ENCODE data around the gene TUB. TPM values are rescaled to one million over a fixed set of nuclear protein-coding genes. Genes with fewer than 3 reads are reported as not detected.

TUB gene
- total RNA-seq, 1 donor from 2014 or later = 13.5 TPM

GRCh38 chr11:8036002-8036802 is 44.8 kb upstream of the TUB start:
- H3K4me3 ChIP-seq = no peak overlapping the region
- H3K4me1 ChIP-seq = peaks cover 42% of the 10 kb centered on the region
- DNase-seq (ENCODE audit: extremely low spot score in 2 of 2) = peak in 1 of 2 donors; percentile 83
- H3K36me3 ChIP-seq = no peaks in the 10 kb centered on the region
- no peaks in the 10 kb centered on the region for H3K9me3 ChIP-seq
- TF ChIP-seq POLR2AphosphoS5 (IDR thresholded peaks at IDR 0.05; ENCODE audit: insufficient read depth in 1 of 2, low read depth in 1 of 2) (no peak), POLR2A (IDR thresholded peaks at IDR 0.05) (no peak)
- TF ChIP-seq, protein P1, sequence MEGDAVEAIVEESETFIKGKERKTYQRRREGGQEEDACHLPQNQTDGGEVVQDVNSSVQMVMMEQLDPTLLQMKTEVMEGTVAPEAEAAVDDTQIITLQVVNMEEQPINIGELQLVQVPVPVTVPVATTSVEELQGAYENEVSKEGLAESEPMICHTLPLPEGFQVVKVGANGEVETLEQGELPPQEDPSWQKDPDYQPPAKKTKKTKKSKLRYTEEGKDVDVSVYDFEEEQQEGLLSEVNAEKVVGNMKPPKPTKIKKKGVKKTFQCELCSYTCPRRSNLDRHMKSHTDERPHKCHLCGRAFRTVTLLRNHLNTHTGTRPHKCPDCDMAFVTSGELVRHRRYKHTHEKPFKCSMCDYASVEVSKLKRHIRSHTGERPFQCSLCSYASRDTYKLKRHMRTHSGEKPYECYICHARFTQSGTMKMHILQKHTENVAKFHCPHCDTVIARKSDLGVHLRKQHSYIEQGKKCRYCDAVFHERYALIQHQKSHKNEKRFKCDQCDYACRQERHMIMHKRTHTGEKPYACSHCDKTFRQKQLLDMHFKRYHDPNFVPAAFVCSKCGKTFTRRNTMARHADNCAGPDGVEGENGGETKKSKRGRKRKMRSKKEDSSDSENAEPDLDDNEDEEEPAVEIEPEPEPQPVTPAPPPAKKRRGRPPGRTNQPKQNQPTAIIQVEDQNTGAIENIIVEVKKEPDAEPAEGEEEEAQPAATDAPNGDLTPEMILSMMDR (IDR thresholded peaks at IDR 0.05) = no peak
- H3K27me3 ChIP-seq = no peaks in the 10 kb centered on the region
- peak overlapping the region; percentile 74 for H3K27ac ChIP-seq
- intact Hi-C loops (cut with DNase I) = loop anchor here (5.0 kb wide), 1 partner anchor 46 kb away; the partner anchor contains the start of gene TUB

GRCh38 chr11:8036986-8037385 is 44.0 kb upstream of the TUB start:
- intact Hi-C loops (cut with DNase I) = loop anchor here (5.0 kb wide), 1 partner anchor 45 kb away; the partner anchor contains the start of gene TUB
- Histone ChIP-seq H3K27ac (no peak overlapping the region), H3K9me3 (no peaks in the 10 kb centered on the region), H3K27me3 (no peaks in the 10 kb centered on the region), H3K4me3 (no peak overlapping the region), H3K4me1 (peaks cover 42% of the 10 kb centered on the region), H3K36me3 (no peaks in the 10 kb centered on the region)
- TF ChIP-seq POLR2AphosphoS5 (IDR thresholded peaks at IDR 0.05; ENCODE audit: insufficient read depth in 1 of 2, low read depth in 1 of 2) = no peak
- TF ChIP-seq, protein P1 (IDR thresholded peaks at IDR 0.05) = no peak
- no peak for TF ChIP-seq POLR2A (IDR thresholded peaks at IDR 0.05)
- peak in 1 of 2 donors; percentile 72 for DNase-seq (ENCODE audit: extremely low spot score in 2 of 2)

DNA sequence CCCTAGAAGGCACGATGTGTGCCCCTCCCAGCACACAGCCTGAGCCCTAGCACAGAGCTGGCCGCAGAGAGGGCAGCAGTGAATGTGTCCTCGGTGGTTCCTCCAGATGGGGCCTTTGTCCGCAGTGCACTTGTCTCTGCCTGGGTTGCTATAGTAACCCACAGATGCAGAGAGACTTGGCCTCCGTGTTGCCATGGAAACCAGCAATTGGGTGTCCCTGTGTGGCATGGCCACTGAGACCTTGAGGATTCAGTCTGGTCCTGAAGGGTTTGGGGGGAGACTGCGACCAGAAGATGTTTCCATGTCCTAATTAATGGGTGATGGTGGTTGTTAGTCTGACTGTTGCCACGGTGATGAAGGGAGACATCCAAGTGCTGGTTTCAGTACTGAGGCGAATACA is 42.6 kb upstream of the TUB start:
- H3K27ac ChIP-seq = no peak overlapping the region
- no peak for TF ChIP-seq POLR2AphosphoS5 (IDR thresholded peaks at IDR 0.05; ENCODE audit: insufficient read depth in 1 of 2, low read depth in 1 of 2)
- TF ChIP-seq POLR2A (IDR thresholded peaks at IDR 0.05) = no peak
- TF ChIP-seq, protein P1 (IDR thresholded peaks at IDR 0.05) = no peak
- intact Hi-C loops (cut with DNase I) = loop anchor here (5.0 kb wide), 1 partner anchor 44 kb away; the partner anchor contains the start of gene TUB
- no peak overlapping the region for H3K4me3 ChIP-seq
- no peaks in the 10 kb centered on the region for H3K27me3 ChIP-seq
- H3K9me3 ChIP-seq = no peaks in the 10 kb centered on the region
- peak; percentile 69 to 70 for DNase-seq (ENCODE audit: extremely low spot score in 2 of 2)
- peaks cover 35% of the 10 kb centered on the region for H3K4me1 ChIP-seq
- no peaks in the 10 kb centered on the region for H3K36me3 ChIP-seq

DNA sequence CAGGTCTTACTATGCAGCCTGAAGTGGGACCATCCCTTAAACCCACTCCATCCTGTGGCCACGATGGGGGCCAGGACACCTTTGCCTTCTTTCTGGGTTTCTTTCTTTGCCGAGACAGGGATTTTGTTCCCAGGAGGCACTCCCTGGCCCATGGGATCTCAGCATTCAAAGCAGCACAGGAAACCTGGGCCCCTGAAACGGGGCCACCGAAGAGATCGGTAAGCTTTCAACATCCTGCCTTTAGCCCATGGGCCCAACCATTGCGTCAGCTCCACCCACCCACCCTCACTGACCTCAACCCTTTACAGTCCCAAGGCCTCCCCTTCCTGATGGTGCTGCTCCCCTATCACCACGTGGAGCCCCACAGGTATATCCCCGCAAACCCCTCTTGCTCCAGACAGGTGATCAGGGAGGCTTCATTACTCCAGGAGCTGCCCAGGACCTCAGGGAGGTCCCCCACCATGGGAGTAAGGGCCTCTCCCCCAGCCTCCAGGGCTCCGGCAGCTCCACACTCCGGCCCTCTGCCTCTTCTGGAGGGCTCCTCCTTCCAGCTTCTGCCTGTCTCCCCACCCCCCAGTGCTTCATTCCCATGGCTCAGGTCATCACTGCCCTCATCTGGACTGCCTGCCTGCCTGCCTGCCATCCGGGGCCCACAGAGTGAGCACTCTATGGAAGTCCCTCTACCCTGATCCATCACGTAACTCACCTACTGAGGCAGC is 42.0 kb upstream of the TUB start:
- H3K36me3 ChIP-seq = no peaks in the 10 kb centered on the region
- no peak overlapping the region for H3K27ac ChIP-seq
- H3K4me1 ChIP-seq = peaks cover 29% of the 10 kb centered on the region
- intact Hi-C loops (cut with DNase I) = loop anchor here (5.0 kb wide), 1 partner anchor 43 kb away; the partner anchor contains the start of gene TUB
- no peak for TF ChIP-seq POLR2A (IDR thresholded peaks at IDR 0.05)
- no peak for TF ChIP-seq POLR2AphosphoS5 (IDR thresholded peaks at IDR 0.05; ENCODE audit: insufficient read depth in 1 of 2, low read depth in 1 of 2)
- TF ChIP-seq, protein P1 (IDR thresholded peaks at IDR 0.05) = no peak
- DNase-seq (ENCODE audit: extremely low spot score in 2 of 2) = peak; percentile 69 to 77
- H3K4me3 ChIP-seq = no peak overlapping the region
- no peaks in the 10 kb centered on the region for H3K9me3 ChIP-seq
- no peaks in the 10 kb centered on the region for H3K27me3 ChIP-seq
